OCI-LY7 (cell line): ENCODE data around the gene SPECC1. TPM values are rescaled to one million over a fixed set of nuclear protein-coding genes. Genes with fewer than 3 reads are reported as not detected.

Experiments used
- BruUV-seq: library from RNA; stranded (reverse); fragments of 400-500 nt; replicated peaks from 2 replicates; lab custom pipeline; 2021; lab: Mats Ljungman, UMichigan
- CTCF ChIA-PET: fragments of 300-600 bp; sonication (Branson Sonifier 250); formaldehyde crosslinking; loops from one replicate; lab custom pipeline; 2022; ENCODE audit warnings: antibody characterized with exemption; ENCODE audit not compliant: unreplicated experiment; lab: Charles Lee
- POLR2A ChIA-PET: fragments of 300-600 bp; sonication (Branson Sonifier 250); formaldehyde crosslinking; loops from one replicate; lab custom pipeline; 2022; ENCODE audit warnings: antibody characterized with exemption; lab: Charles Lee
- DNase-seq: peaks from one replicate; pipeline ENCODE4 v3.0.0-alpha.2; 2015; ENCODE audit warnings: low spot score
- H2AFZ ChIP-seq: fragments of 200-600 bp; sonication (generic), shearing (Covaris generic); 2 replicates; pipeline ENCODE4 v1.6.1; 2014; ENCODE audit warnings: mild to moderate bottlenecking, antibody characterized with exemption, low read length, moderate library complexity
- H3K27ac ChIP-seq: fragments of 200-600 bp; sonication (generic); 2 replicates; pipeline ENCODE4 v1.5.1; 2014; ENCODE audit warnings: mixed run types, low read depth, mild to moderate bottlenecking, moderate library complexity, low read length, inconsistent platforms; ENCODE audit not compliant: poor library complexity, severe bottlenecking
- H3K36me3 ChIP-seq: fragments of 200-600 bp; sonication (generic); 2 replicates; pipeline ENCODE4 v1.6.1; 2014; ENCODE audit warnings: mild to moderate bottlenecking, antibody characterized with exemption, low read length, moderate library complexity, mixed read lengths; ENCODE audit not compliant: insufficient read depth
- H3K4me1 ChIP-seq: fragments of 200-600 bp; sonication (generic); 2 replicates; pipeline ENCODE4 v1.5.1; 2014; ENCODE audit warnings: mild to moderate bottlenecking, low read length; ENCODE audit not compliant: insufficient read depth, poor library complexity, severe bottlenecking
- H3K4me2 ChIP-seq: fragments of 200-600 bp; sonication (generic); 2 replicates; pipeline ENCODE4 v1.6.1; 2014; ENCODE audit warnings: mild to moderate bottlenecking, low read length
- H3K4me3 ChIP-seq: fragments of 200-600 bp; sonication (generic); 2 replicates; pipeline ENCODE4 v1.5.1; 2014; ENCODE audit warnings: mild to moderate bottlenecking, low read depth, low read length; ENCODE audit not compliant: poor library complexity, severe bottlenecking
- H3K79me2 ChIP-seq: fragments of 200-600 bp; sonication (generic); 2 replicates; pipeline ENCODE4 v1.6.1; 2016; ENCODE audit warnings: low read depth, mild to moderate bottlenecking, low read length, moderate library complexity, mixed read lengths; ENCODE audit not compliant: insufficient read depth
- H3K9me2 ChIP-seq: fragments of 200-600 bp; sonication (generic); 2 replicates; pipeline ENCODE4 v1.6.1; 2016; ENCODE audit warnings: mild to moderate bottlenecking, low read length, mixed read lengths; ENCODE audit not compliant: insufficient read depth
- H3K9me3 ChIP-seq: fragments of 200-600 bp; sonication (generic); 2 replicates; pipeline ENCODE4 v1.6.1; 2014; ENCODE audit warnings: mild to moderate bottlenecking, mixed run types, low read length, mixed read lengths
- H4K20me1 ChIP-seq: fragments of 200-600 bp; sonication (generic); 2 replicates; pipeline ENCODE4 v1.6.1; 2014; ENCODE audit warnings: mild to moderate bottlenecking, antibody characterized with exemption, low read length, moderate library complexity, mixed read lengths; ENCODE audit not compliant: insufficient read depth
- EZH2phosphoT487 ChIP-seq: fragments of 200-600 bp; sonication (generic); IDR thresholded peaks from 2 replicates; pipeline ENCODE4 v1.6.1; 2018; ENCODE audit warnings: low read depth, borderline replicate concordance, mild to moderate bottlenecking, mixed run types, antibody characterized with exemption, low read length, moderate library complexity, mixed read lengths
- intact Hi-C: fragments of 100-400 bp; cut with micrococcal nuclease; formaldehyde crosslinking; loops from one replicate; pipeline ENCODE4 v1.10.0; 2022; ENCODE audit not compliant: unreplicated experiment
- total RNA-seq, 2 experiments: library from RNA; depleted of rRNA in 1 of 2; stranded (reverse); fragments of >200 nt in 1 of 2; shearing (Covaris generic) in 1 of 2; gene quantifications; 2 replicates each; pipeline ENCODE4 v1.2.3, GENCODE V29; 2014 to 2022
- TF ChIP-seq, protein P1 (sequence below): fragments of 200-600 bp; sonication (generic); conservative IDR thresholded peaks from 2 replicates; pipeline ENCODE4 v1.5.1; 2014; ENCODE audit warnings: mild to moderate bottlenecking, antibody characterized with exemption, low read length, moderate library complexity, mixed read lengths

Gene SPECC1
- total RNA-seq, 2 experiments from 2014 or later, result 0.47 to 2.8 TPM

DNA sequence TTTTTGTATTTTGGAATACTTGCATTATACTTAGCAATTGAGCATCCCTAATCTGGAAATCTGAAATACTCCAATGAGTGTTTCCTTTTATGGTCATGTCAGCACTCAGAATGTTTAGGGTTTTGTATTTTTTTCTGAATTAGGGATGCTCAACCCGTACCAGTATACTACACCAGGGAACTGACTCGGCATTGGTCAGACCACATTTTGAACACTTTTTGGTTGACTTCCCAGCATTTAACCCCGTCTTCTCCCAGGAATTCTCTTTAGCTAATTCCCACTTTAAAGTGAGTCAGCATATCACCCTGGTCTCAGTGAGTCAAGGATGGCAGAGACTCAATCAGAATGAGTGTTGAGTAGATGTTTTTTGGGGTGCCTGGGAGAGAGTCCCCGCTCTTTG lies 177.9 kb downstream of the SPECC1 start:
- H3K36me3 ChIP-seq, result no peaks in the 10 kb centered on the region
- TF ChIP-seq, protein P1, sequence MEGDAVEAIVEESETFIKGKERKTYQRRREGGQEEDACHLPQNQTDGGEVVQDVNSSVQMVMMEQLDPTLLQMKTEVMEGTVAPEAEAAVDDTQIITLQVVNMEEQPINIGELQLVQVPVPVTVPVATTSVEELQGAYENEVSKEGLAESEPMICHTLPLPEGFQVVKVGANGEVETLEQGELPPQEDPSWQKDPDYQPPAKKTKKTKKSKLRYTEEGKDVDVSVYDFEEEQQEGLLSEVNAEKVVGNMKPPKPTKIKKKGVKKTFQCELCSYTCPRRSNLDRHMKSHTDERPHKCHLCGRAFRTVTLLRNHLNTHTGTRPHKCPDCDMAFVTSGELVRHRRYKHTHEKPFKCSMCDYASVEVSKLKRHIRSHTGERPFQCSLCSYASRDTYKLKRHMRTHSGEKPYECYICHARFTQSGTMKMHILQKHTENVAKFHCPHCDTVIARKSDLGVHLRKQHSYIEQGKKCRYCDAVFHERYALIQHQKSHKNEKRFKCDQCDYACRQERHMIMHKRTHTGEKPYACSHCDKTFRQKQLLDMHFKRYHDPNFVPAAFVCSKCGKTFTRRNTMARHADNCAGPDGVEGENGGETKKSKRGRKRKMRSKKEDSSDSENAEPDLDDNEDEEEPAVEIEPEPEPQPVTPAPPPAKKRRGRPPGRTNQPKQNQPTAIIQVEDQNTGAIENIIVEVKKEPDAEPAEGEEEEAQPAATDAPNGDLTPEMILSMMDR, result no peak
- no peak for TF ChIP-seq EZH2phosphoT487
- H3K4me2 ChIP-seq, result no peak overlapping the region
- no peaks in the 10 kb centered on the region for H3K9me3 ChIP-seq
- DNase-seq, result no peak
- POLR2A ChIA-PET, result interaction anchor here (1.0 kb wide), 1 partner anchor 22 kb away, joined by 3 read pairs; no protein-coding TSS in a partner anchor
- BruUV-seq, result no TSS peak
- no peak overlapping the region for H3K4me3 ChIP-seq
- no peaks in the 10 kb centered on the region for H4K20me1 ChIP-seq
- no peaks in the 10 kb centered on the region for H3K4me1 ChIP-seq
- intact Hi-C loops, result no loop called here
- H3K79me2 ChIP-seq, result no peaks in the 10 kb centered on the region
- H3K9me2 ChIP-seq, result no peaks in the 10 kb centered on the region
- no peak overlapping the region for H2AFZ ChIP-seq
- CTCF ChIA-PET, result no interaction called here
- no peak overlapping the region for H3K27ac ChIP-seq

DNA sequence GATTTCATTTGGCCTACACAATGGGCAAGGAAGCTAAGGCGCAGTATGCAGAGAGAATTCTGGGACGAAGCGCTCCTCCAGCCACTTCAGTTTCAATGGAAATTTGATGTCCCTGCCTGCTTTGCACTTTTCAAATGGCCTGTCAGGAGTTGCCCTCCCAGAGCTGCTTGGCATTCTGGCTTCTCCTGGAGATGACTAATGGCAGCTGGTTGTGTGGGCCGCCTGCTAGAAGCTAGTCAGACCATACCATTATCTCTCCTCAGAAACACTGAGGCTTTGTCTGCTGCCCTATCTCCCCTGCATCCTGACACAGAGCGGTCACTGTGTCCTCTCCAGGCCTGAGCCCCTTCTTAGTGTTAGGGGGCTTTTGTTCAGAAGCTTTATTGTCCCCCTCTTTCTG lies 180.1 kb downstream of the SPECC1 start:
- TF ChIP-seq EZH2phosphoT487, result no peak
- TF ChIP-seq, protein P1, result no peak
- Histone ChIP-seq H3K4me2 (no peak overlapping the region), H3K9me2 (no peaks in the 10 kb centered on the region), H2AFZ (no peak overlapping the region), H4K20me1 (no peaks in the 10 kb centered on the region), H3K36me3 (no peaks in the 10 kb centered on the region), H3K4me3 (no peak overlapping the region), H3K4me1 (no peaks in the 10 kb centered on the region), H3K27ac (no peak overlapping the region), H3K9me3 (no peaks in the 10 kb centered on the region), H3K79me2 (no peaks in the 10 kb centered on the region)
- no TSS peak for BruUV-seq
- ChIA-PET CTCF (no interaction called here), POLR2A (no interaction called here)
- intact Hi-C loops, result no loop called here
- DNase-seq, result no peak

DNA sequence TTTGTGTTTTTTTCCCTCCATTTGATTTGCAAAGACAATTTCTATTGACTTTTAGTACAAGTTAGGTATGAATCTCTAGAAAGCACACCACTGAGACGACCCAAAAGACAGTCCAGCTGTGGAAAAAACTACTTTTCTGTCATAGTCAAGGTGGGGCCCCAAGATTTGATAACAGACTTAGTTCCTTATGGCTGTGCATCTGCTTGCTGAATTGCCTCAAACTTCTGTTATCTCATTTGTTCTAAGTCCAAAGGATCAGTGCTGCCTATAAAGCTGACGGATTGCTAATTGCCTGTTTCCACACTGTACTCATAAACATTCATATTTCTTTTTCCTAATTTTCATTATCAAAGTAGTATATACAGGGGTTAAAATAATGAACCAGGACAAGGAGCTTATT lies 180.8 kb downstream of the SPECC1 start:
- intact Hi-C loops, result no loop called here
- H3K4me3 ChIP-seq, result no peak overlapping the region
- TF ChIP-seq EZH2phosphoT487, result no peak
- TF ChIP-seq, protein P1, result no peak
- H3K4me1 ChIP-seq, result no peaks in the 10 kb centered on the region
- no peaks in the 10 kb centered on the region for H3K36me3 ChIP-seq
- H2AFZ ChIP-seq, result no peak overlapping the region
- ChIA-PET POLR2A (no interaction called here), CTCF (no interaction called here)
- H4K20me1 ChIP-seq, result no peaks in the 10 kb centered on the region
- no peaks in the 10 kb centered on the region for H3K79me2 ChIP-seq
- BruUV-seq, result no TSS peak
- no peak overlapping the region for H3K27ac ChIP-seq
- no peak overlapping the region for H3K4me2 ChIP-seq
- DNase-seq, result no peak
- no peaks in the 10 kb centered on the region for H3K9me3 ChIP-seq
- no peaks in the 10 kb centered on the region for H3K9me2 ChIP-seq
